Left lung (tissue), 10 donors: Measurements from ENCODE around the gene POLG2. TPM values are rescaled to one million over a fixed set of nuclear protein-coding genes. Genes with fewer than 3 reads are reported as not detected.

Experiments used
- ATAC-seq: fragments of 200-7000 bp; cut with Tn5 transposase; one replicate; pipeline ENCODE4 v1.9.1; 2020; ENCODE audit warnings: moderate library complexity
- DNase-seq, 4 donors: peaks; one replicate each; pipeline ENCODE4 v3.0.0-alpha.2; 2013 to 2020
- H3K27ac ChIP-seq, 2 donors: fragments of 200-600 bp; sonication (generic) in 1 of 2; one replicate each; pipeline versions ENCODE4 v1.5.0 to v1.8.0; 2020 to 2021
- H3K27me3 ChIP-seq, 2 donors: fragments of 200-600 bp; sonication (generic) in 1 of 2; one replicate each; pipeline versions ENCODE4 v1.5.0 to v1.8.0; 2020 to 2021
- H3K36me3 ChIP-seq, 2 donors: fragments of 200-600 bp; sonication (generic) in 1 of 2; one replicate each; pipeline versions ENCODE4 v1.5.0 to v1.8.0; 2020 to 2021
- H3K4me1 ChIP-seq, 2 donors: fragments of 200-600 bp; one replicate each; pipeline ENCODE4 v1.8.0; 2021
- H3K4me3 ChIP-seq, 2 donors: fragments of 200-600 bp; sonication (generic) in 1 of 2; one replicate each; pipeline versions ENCODE4 v1.5.0 to v1.8.0; 2020 to 2021; ENCODE audit warnings: mild to moderate bottlenecking in 1 of 2
- H3K9me3 ChIP-seq, 2 donors: fragments of 200-600 bp; sonication (generic) in 1 of 2; one replicate each; pipeline versions ENCODE4 v1.5.0 to v1.8.0; 2020 to 2021
- CTCF ChIP-seq, 2 donors: fragments of 200-600 bp; sonication (generic) in 1 of 2; IDR thresholded peaks; one replicate each; pipeline versions ENCODE4 v1.5.0 to v1.8.0; 2021; ENCODE audit warnings: antibody characterized with exemption in 2 of 2
- intact Hi-C, 2 donors: fragments of 100-400 bp; cut with DNase I; formaldehyde crosslinking; loops; one replicate each; pipeline versions ENCODE4 v1.11.2 to v1.14.2; 2022
- polyA plus RNA-seq, 6 donors: library from polyadenylated mRNA; unstranded; fragments of 120-200 nt; gene quantifications; one replicate each; pipeline ENCODE4 v1.2.1, GENCODE V29; 2013; ENCODE audit not compliant: insufficient read length in 6 of 6
- total RNA-seq, 2 donors: library from RNA; stranded (reverse); fragmentation: NEBNext Ultra II Directional; extraction: Animal tissue kit (Norgen Biotek cat#: 25700); gene quantifications; one replicate each; pipeline ENCODE4 v1.2.1, GENCODE V29; 2021
- donor health status: DM: no; HTN: yes; CAD: no.
- donor health status: DM: no; HTN: no; CAD: no.

The POLG2 gene
- total and polyA plus RNA-seq, 8 donors: 12.6 to 60.6 (median 48.5) TPM

- intact Hi-C loops: no loop called here
- TF ChIP-seq CTCF (IDR thresholded peaks at IDR 0.05): no peak
- no peaks in the 10 kb centered on the region for H3K9me3 ChIP-seq
- H3K4me3 ChIP-seq: peak overlapping the region; percentile 95 to 98
- DNase-seq: no peak
- no peaks in the 10 kb centered on the region for H3K27me3 ChIP-seq
- peaks cover 16 to 72% of the 10 kb centered on the region in 2 donors for H3K4me1 ChIP-seq
- no peak for ATAC-seq
- peaks cover 32 to 53% of the 10 kb centered on the region in 2 donors for H3K36me3 ChIP-seq
- peak overlapping the region; percentile 99 for H3K27ac ChIP-seq
Observed at GRCh38 chr17:64504769-64505339, 8.0 kb upstream of the POLG2 start.

- peak overlapping the region; percentile 99 for H3K27ac ChIP-seq
- H3K36me3 ChIP-seq: peaks cover 32 to 60% of the 10 kb centered on the region in 2 donors
- DNase-seq (no peak), ATAC-seq (no peak)
- no peaks in the 10 kb centered on the region for H3K27me3 ChIP-seq
- no peaks in the 10 kb centered on the region for H3K9me3 ChIP-seq
- no peak for TF ChIP-seq CTCF (IDR thresholded peaks at IDR 0.05)
- intact Hi-C loops: no loop called here
- H3K4me1 ChIP-seq: peaks cover 16 to 73% of the 10 kb centered on the region in 2 donors
- peak overlapping the region; percentile 95 to 98 for H3K4me3 ChIP-seq
Observed at GRCh38 chr17:64503821-64504768, 7.2 kb upstream of the POLG2 start.

- H3K4me3 ChIP-seq: peak overlapping the region in 1 of 2 donors; percentile 95
- no peaks in the 10 kb centered on the region for H3K9me3 ChIP-seq
- intact Hi-C loops: no loop called here
- H3K36me3 ChIP-seq: peaks cover 32 to 68% of the 10 kb centered on the region in 2 donors
- TF ChIP-seq CTCF (IDR thresholded peaks at IDR 0.05): no peak
- ATAC-seq (no peak), DNase-seq (no peak)
- H3K27me3 ChIP-seq: no peaks in the 10 kb centered on the region
- H3K4me1 ChIP-seq: peaks cover 16 to 74% of the 10 kb centered on the region in 2 donors
- peak overlapping the region in 1 of 2 donors; percentile 99 for H3K27ac ChIP-seq
Observed at GRCh38 chr17:64503341-64503740, 6.5 kb upstream of the POLG2 start.

- intact Hi-C loops: no loop called here
- ATAC-seq: no peak
Observed at GRCh38 chr17:64502809-64503208, 6.0 kb upstream of the POLG2 start.

More at GRCh38 chr17:64502809-64503208, 6.0 kb upstream of the POLG2 start:
- no peaks in the 10 kb centered on the region for H3K9me3 ChIP-seq
- no peak for DNase-seq
- no peak for TF ChIP-seq CTCF (IDR thresholded peaks at IDR 0.05)
- H3K27ac ChIP-seq: peak overlapping the region in 1 of 2 donors; percentile 99
- H3K4me1 ChIP-seq: peaks cover 19 to 74% of the 10 kb centered on the region in 2 donors
- peaks cover 32 to 73% of the 10 kb centered on the region in 2 donors for H3K36me3 ChIP-seq
- H3K27me3 ChIP-seq: no peaks in the 10 kb centered on the region
- peak overlapping the region in 1 of 2 donors; percentile 95 for H3K4me3 ChIP-seq
